PFSK-1 (cell line): ENCODE data around the gene IPO5.

ENCODE experiments used
- FOXP2 ChIP-seq: optimal IDR thresholded peaks from 2 replicates; pipeline ENCODE3; 2011; ENCODE audit warnings: borderline replicate concordance, control low read depth, inconsistent platforms; ENCODE audit not compliant: insufficient read depth; ENCODE audit errors: extremely low read length, extremely low read depth
- POLR2AphosphoS5 ChIP-seq: IDR thresholded peaks from 2 replicates; pipeline ENCODE4 v1.6.1; 2012; ENCODE audit warnings: low read depth, mild to moderate bottlenecking, control low read depth, low read length, moderate library complexity
- SIN3A ChIP-seq: IDR thresholded peaks from 2 replicates; pipeline ENCODE4 v1.6.1; 2012; ENCODE audit warnings: mild to moderate bottlenecking, low read length, moderate library complexity, borderline replicate concordance; ENCODE audit not compliant: insufficient read depth
- TAF1 ChIP-seq: IDR thresholded peaks from 2 replicates; pipeline ENCODE4 v1.6.1; 2012; ENCODE audit warnings: low read length, control low read depth, borderline replicate concordance; ENCODE audit not compliant: insufficient read depth
- TF ChIP-seq, protein P1 (sequence below), 2 experiments: IDR thresholded peaks; 2 replicates each; pipeline versions ENCODE4 v1.6.1 to v1.8.0; 2011 to 2012; ENCODE audit warnings: low read depth in 2 of 2, low read length in 2 of 2, control low read depth in 1 of 2, inconsistent platforms in 1 of 2, mild to moderate bottlenecking in 1 of 2, moderate library complexity in 1 of 2; ENCODE audit not compliant: insufficient read depth in 1 of 2

- TF ChIP-seq, protein P1, sequence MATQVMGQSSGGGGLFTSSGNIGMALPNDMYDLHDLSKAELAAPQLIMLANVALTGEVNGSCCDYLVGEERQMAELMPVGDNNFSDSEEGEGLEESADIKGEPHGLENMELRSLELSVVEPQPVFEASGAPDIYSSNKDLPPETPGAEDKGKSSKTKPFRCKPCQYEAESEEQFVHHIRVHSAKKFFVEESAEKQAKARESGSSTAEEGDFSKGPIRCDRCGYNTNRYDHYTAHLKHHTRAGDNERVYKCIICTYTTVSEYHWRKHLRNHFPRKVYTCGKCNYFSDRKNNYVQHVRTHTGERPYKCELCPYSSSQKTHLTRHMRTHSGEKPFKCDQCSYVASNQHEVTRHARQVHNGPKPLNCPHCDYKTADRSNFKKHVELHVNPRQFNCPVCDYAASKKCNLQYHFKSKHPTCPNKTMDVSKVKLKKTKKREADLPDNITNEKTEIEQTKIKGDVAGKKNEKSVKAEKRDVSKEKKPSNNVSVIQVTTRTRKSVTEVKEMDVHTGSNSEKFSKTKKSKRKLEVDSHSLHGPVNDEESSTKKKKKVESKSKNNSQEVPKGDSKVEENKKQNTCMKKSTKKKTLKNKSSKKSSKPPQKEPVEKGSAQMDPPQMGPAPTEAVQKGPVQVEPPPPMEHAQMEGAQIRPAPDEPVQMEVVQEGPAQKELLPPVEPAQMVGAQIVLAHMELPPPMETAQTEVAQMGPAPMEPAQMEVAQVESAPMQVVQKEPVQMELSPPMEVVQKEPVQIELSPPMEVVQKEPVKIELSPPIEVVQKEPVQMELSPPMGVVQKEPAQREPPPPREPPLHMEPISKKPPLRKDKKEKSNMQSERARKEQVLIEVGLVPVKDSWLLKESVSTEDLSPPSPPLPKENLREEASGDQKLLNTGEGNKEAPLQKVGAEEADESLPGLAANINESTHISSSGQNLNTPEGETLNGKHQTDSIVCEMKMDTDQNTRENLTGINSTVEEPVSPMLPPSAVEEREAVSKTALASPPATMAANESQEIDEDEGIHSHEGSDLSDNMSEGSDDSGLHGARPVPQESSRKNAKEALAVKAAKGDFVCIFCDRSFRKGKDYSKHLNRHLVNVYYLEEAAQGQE (IDR thresholded peaks at IDR 0.05; ENCODE audit: insufficient read depth in 1 of 2, low read depth in 2 of 2, low read length in 2 of 2) = no peak
- no peak for TF ChIP-seq POLR2AphosphoS5
- TF ChIP-seq SIN3A = no peak
- no peak for TF ChIP-seq FOXP2
- TF ChIP-seq TAF1 = no peak
These were observed 42.0 kb upstream of the IPO5 start for GRCh38 chr13:97911311-97912138.
